WTC11 (cell line): ENCODE data around the gene MARCO. TPM values are rescaled to one million over a fixed set of nuclear protein-coding genes. Genes with fewer than 3 reads are reported as not detected.

Experiments
- ATAC-seq: fragments of 200-7000 bp; cut with Tn5 transposase; 2 replicates; pipeline ENCODE4 v1.10.0; 2021; ENCODE audit warnings: mild to moderate bottlenecking, moderate library complexity
- CTCF ChIA-PET: fragments of 300-600 bp; sonication (Branson Sonifier 250); formaldehyde crosslinking; loops from one replicate; lab custom pipeline; 2021; ENCODE audit warnings: antibody characterized with exemption; lab: Charles Lee
- POLR2A ChIA-PET: fragments of 350-600 bp; sonication (Branson Sonifier 250); formaldehyde crosslinking; loops from one replicate; lab custom pipeline; 2021; ENCODE audit warnings: antibody characterized with exemption; lab: Charles Lee
- DNase-seq: peaks from one replicate; pipeline ENCODE4 v3.0.0; 2021; ENCODE audit warnings: low spot score
- H3K27ac Mint-ChIP-seq: 2 replicates; pipeline ENCODE4 v1.8.0; 2021; ENCODE audit warnings: mixed read lengths
- H3K27me3 Mint-ChIP-seq: 2 replicates; pipeline ENCODE4 v1.8.0; 2021; ENCODE audit warnings: low read depth, mild to moderate bottlenecking, moderate library complexity, mixed read lengths
- H3K36me3 Mint-ChIP-seq: 2 replicates; pipeline ENCODE4 v1.8.0; 2021; ENCODE audit warnings: mixed read lengths
- H3K4me1 Mint-ChIP-seq: 2 replicates; pipeline ENCODE4 v1.8.0; 2022; ENCODE audit warnings: mixed read lengths
- H3K4me3 Mint-ChIP-seq: 2 replicates; pipeline ENCODE4 v1.8.0; 2021; ENCODE audit warnings: mild to moderate bottlenecking, moderate library complexity, mixed read lengths
- H3K9me3 Mint-ChIP-seq: 2 replicates; pipeline ENCODE4 v1.8.0; 2021; ENCODE audit warnings: mixed read lengths
- ATF2 ChIP-seq: sonication (generic); formaldehyde crosslinking; IDR thresholded peaks from 2 replicates; pipeline ENCODE4 v1.8.1; 2022; ENCODE audit warnings: low read depth, missing genetic modification reagents, borderline replicate concordance
- CREM ChIP-seq: sonication (generic); formaldehyde crosslinking; IDR thresholded peaks from 2 replicates; pipeline ENCODE4 v1.8.1; 2022; ENCODE audit warnings: mild to moderate bottlenecking, missing genetic modification reagents, moderate library complexity
- E2F1 ChIP-seq: sonication (generic); formaldehyde crosslinking; IDR thresholded peaks from 2 replicates; pipeline ENCODE4 v1.8.0; 2022; ENCODE audit warnings: mild to moderate bottlenecking, missing genetic modification reagents
- ERG ChIP-seq: fragments of 250-450 bp; sonication (Bioruptor Pico); IDR thresholded peaks from 2 replicates; pipeline ENCODE4 v1.8.0; 2021; ENCODE audit warnings: mild to moderate bottlenecking
- ESRRA ChIP-seq: sonication (generic); formaldehyde crosslinking; IDR thresholded peaks from 2 replicates; pipeline ENCODE4 v1.8.1; 2022; ENCODE audit warnings: mild to moderate bottlenecking, missing genetic modification reagents, borderline replicate concordance
- FOXP1 ChIP-seq: sonication (generic); formaldehyde crosslinking; IDR thresholded peaks from 2 replicates; pipeline ENCODE4 v1.8.0; 2022; ENCODE audit warnings: missing genetic modification reagents, mild to moderate bottlenecking, moderate library complexity, borderline replicate concordance
- FOXP4 ChIP-seq: sonication (generic); formaldehyde crosslinking; IDR thresholded peaks from 2 replicates; pipeline ENCODE4 v1.8.0; 2022; ENCODE audit warnings: mild to moderate bottlenecking, missing genetic modification reagents
- JAZF1 ChIP-seq: fragments of 250-450 bp; sonication (Bioruptor Pico); IDR thresholded peaks from 2 replicates; pipeline ENCODE4 v1.9.0; 2021; ENCODE audit warnings: moderate library complexity, mild to moderate bottlenecking, inconsistent platforms
- KAT7 ChIP-seq: sonication (generic); formaldehyde crosslinking; IDR thresholded peaks from 2 replicates; pipeline ENCODE4 v1.8.1; 2023; ENCODE audit warnings: missing genetic modification reagents, mild to moderate bottlenecking, borderline replicate concordance
- MLX ChIP-seq: sonication (generic); formaldehyde crosslinking; IDR thresholded peaks from 2 replicates; pipeline ENCODE4 v1.8.1; 2023; ENCODE audit warnings: mild to moderate bottlenecking, missing genetic modification reagents, moderate library complexity
- MYBL2 ChIP-seq: sonication (generic); formaldehyde crosslinking; IDR thresholded peaks from 2 replicates; pipeline ENCODE4 v1.8.1; 2023; ENCODE audit warnings: mild to moderate bottlenecking, moderate library complexity, missing genetic modification reagents
- NR1H2 ChIP-seq: sonication (generic); formaldehyde crosslinking; IDR thresholded peaks from 2 replicates; pipeline ENCODE4 v1.9.0; 2021; ENCODE audit warnings: mild to moderate bottlenecking, moderate library complexity, missing genetic modification reagents
- NR3C1 ChIP-seq: sonication (generic); formaldehyde crosslinking; conservative IDR thresholded peaks from 2 replicates; pipeline ENCODE4 v1.8.1; 2023; ENCODE audit warnings: low read depth, mild to moderate bottlenecking, missing genetic modification reagents
- OVOL2 ChIP-seq: fragments of 250-450 bp; sonication (Bioruptor Pico); IDR thresholded peaks from 2 replicates; pipeline ENCODE4 v1.9.0; 2021; ENCODE audit warnings: mild to moderate bottlenecking, borderline replicate concordance
- RELA ChIP-seq: sonication (generic); formaldehyde crosslinking; IDR thresholded peaks from 2 replicates; pipeline ENCODE4 v1.8.1; 2022; ENCODE audit warnings: missing genetic modification reagents, mild to moderate bottlenecking, borderline replicate concordance
- SOX15 ChIP-seq: fragments of 250-450 bp; sonication (Bioruptor Pico); IDR thresholded peaks from 2 replicates; pipeline ENCODE4 v1.9.0; 2021; ENCODE audit warnings: mild to moderate bottlenecking
- SP1 ChIP-seq: sonication (generic); formaldehyde crosslinking; conservative IDR thresholded peaks from 2 replicates; pipeline ENCODE4 v1.8.1; 2022; ENCODE audit warnings: missing genetic modification reagents
- TEAD4 ChIP-seq: sonication (generic); formaldehyde crosslinking; IDR thresholded peaks from 2 replicates; pipeline ENCODE4 v1.8.0; 2022; ENCODE audit warnings: mild to moderate bottlenecking, missing genetic modification reagents
- ZNF219 ChIP-seq: sonication (generic); formaldehyde crosslinking; IDR thresholded peaks from 2 replicates; pipeline ENCODE4 v1.8.0; 2023; ENCODE audit warnings: missing genetic modification reagents, mild to moderate bottlenecking, borderline replicate concordance
- ZNF423 ChIP-seq: fragments of 250-450 bp; sonication (Bioruptor Pico); IDR thresholded peaks from 2 replicates; pipeline ENCODE4 v2.1.2; 2022; ENCODE audit warnings: mild to moderate bottlenecking, moderate library complexity
- ZNF425 ChIP-seq: fragments of 250-450 bp; sonication (Bioruptor Pico); conservative IDR thresholded peaks from 2 replicates; pipeline ENCODE4 v1.9.0; 2021; ENCODE audit warnings: mild to moderate bottlenecking
- total RNA-seq: library from RNA; stranded (reverse); gene quantifications from 3 replicates; pipeline ENCODE4 v1.2.3, GENCODE V29; 2021

The MARCO gene
- total RNA-seq, 1 experiment from 2014 or later: 0.11 TPM

GRCh38 chr2:119023534-119023933 lies 81.5 kb downstream of the MARCO start:
- peaks cover 1% of the 10 kb centered on the region for H3K4me1 Mint-ChIP-seq
- no peak overlapping the region for H3K4me3 Mint-ChIP-seq
- ChIA-PET CTCF (interaction anchor here (1.0 to 1.6 kb wide), 4 partner anchors 12 to 268 kb away, joined by 3 to 10 read pairs (median 4); no protein-coding TSS in a partner anchor), POLR2A (no interaction called here)
- ATAC-seq: no peak
- DNase-seq: no peak
- TF ChIP-seq RELA (CRISPR knock-in tag) (no peak), MYBL2 (CRISPR knock-in tag) (no peak), E2F1 (CRISPR knock-in tag) (no peak), SP1 (CRISPR knock-in tag) (no peak), ZNF425 (CRISPR knock-in tag) (no peak), OVOL2 (CRISPR knock-in tag) (no peak), ESRRA (CRISPR knock-in tag) (no peak), ZNF423 (CRISPR knock-in tag) (no peak), NR1H2 (CRISPR knock-in tag) (no peak), FOXP1 (no peak), FOXP4 (CRISPR knock-in tag) (no peak), SOX15 (no peak), KAT7 (CRISPR knock-in tag) (no peak), ATF2 (CRISPR knock-in tag) (no peak), CREM (CRISPR knock-in tag) (no peak)
- H3K27me3 Mint-ChIP-seq: peaks cover 3% of the 10 kb centered on the region; the same call in 1 of the 2 replicates
- H3K36me3 Mint-ChIP-seq: peaks cover 5% of the 10 kb centered on the region
- peaks cover 8% of the 10 kb centered on the region for H3K9me3 Mint-ChIP-seq
- no peak overlapping the region for H3K27ac Mint-ChIP-seq

- POLR2A ChIA-PET: no interaction called here
- CTCF ChIA-PET: interaction anchor here (1.0 to 1.6 kb wide), 4 partner anchors 12 to 267 kb away, joined by 3 to 10 read pairs (median 4); no protein-coding TSS in a partner anchor
- Mint-ChIP-seq H3K4me1 (peaks cover 7% of the 10 kb centered on the region), H3K4me3 (no peak overlapping the region), H3K27ac (no peak overlapping the region), H3K9me3 (peaks cover 8% of the 10 kb centered on the region), H3K27me3 (peaks cover 3% of the 10 kb centered on the region; the same call in 1 of the 2 replicates), H3K36me3 (peaks cover 5% of the 10 kb centered on the region)
- ATAC-seq (no peak), DNase-seq (no peak)
- no peak for TF ChIP-seq JAZF1 (CRISPR knock-in tag)
- TF ChIP-seq ERG: no peak
- no peak for TF ChIP-seq ZNF219 (CRISPR knock-in tag)
- TF ChIP-seq NR3C1 (CRISPR knock-in tag): no peak
- TF ChIP-seq TEAD4 (CRISPR knock-in tag): no peak
- no peak for TF ChIP-seq MLX (CRISPR knock-in tag)
These were observed 82.2 kb downstream of the MARCO start for GRCh38 chr2:119024152-119024551.
